ENCODE results near the gene CHD5. TPM values are rescaled to one million over a fixed set of nuclear protein-coding genes. Genes with fewer than 3 reads are reported as not detected.

CHD5 gene
- total RNA-seq, 4 donors from 2014 or later, result 5.5 to 16.9 (median 12.0) TPM

GRCh38 chr1:6100861-6101783, 79.0 kb downstream of the CHD5 start:
- 52% methylated on average over 23 of the region's 23 CpGs for WGBS
- Histone ChIP-seq H3K27me3 (peaks cover 0 to 67% (median 3%) of the 10 kb centered on the region in 4 donors), H3K27ac (replicated peaks in 1 of 4) (no peak overlapping the region), H3K9me3 (no peaks in the 10 kb centered on the region), H3K36me3 (peaks cover 0 to 11% (median 0%) of the 10 kb centered on the region in 4 donors), H3K4me3 (no peak overlapping the region), H3K4me1 (peaks cover 0 to 10% (median 6%) of the 10 kb centered on the region in 4 donors)
- no peak for DNase-seq (ENCODE audit: extremely low spot score)
- TF ChIP-seq POLR2AphosphoS5 (IDR thresholded peaks at IDR 0.05) (no peak), CTCF (IDR thresholded peaks at IDR 0.05) (no peak), EP300 (IDR thresholded peaks at IDR 0.05) (no peak), POLR2A (IDR thresholded peaks at IDR 0.05; ENCODE audit: low read depth) (no peak)
- intact Hi-C loops (cut with DNase I), result no loop called here

GRCh38 chr1:6099787-6100765, 80.0 kb downstream of the CHD5 start:
- 72% methylated on average over 20 of the region's 27 CpGs for WGBS
- intact Hi-C loops (cut with DNase I), result no loop called here
- H3K4me1 ChIP-seq, result peaks cover 0 to 10% (median 6%) of the 10 kb centered on the region in 4 donors
- H3K27ac ChIP-seq (replicated peaks in 1 of 4), result no peak overlapping the region
- DNase-seq (ENCODE audit: extremely low spot score), result no peak
- H3K27me3 ChIP-seq, result peaks cover 0 to 56% (median 3%) of the 10 kb centered on the region in 4 donors
- TF ChIP-seq POLR2A (IDR thresholded peaks at IDR 0.05; ENCODE audit: low read depth), result no peak
- no peaks in the 10 kb centered on the region for H3K9me3 ChIP-seq
- H3K4me3 ChIP-seq, result no peak overlapping the region
- H3K36me3 ChIP-seq, result peaks cover 0 to 12% (median 1%) of the 10 kb centered on the region in 4 donors

DNA sequence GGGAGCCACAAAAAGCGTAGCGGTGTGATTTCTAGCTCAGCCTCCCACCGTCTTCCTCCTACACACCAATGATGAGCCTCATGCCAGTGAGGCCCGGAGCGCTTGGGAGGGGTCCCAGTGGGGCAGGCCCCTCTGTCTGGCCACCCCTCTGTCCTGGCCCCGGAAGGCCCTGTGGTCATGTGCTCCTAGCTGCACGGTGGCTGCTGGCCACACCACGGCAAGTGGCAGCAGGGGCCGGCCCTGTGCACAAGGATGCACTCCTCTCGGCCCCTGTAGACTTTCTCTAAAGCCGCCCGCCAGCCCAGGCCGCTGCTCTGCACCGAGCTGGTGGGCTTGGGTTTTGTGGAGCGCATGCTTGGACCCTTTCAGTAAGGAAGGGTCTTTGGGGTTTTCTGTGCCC, 80.8 kb downstream of the CHD5 start:
- intact Hi-C loops (cut with DNase I), result no loop called here
- H3K36me3 ChIP-seq, result peaks cover 0 to 10% (median 7%) of the 10 kb centered on the region in 4 donors
- no peak for DNase-seq (ENCODE audit: extremely low spot score)
- no peak overlapping the region for H3K27ac ChIP-seq (replicated peaks in 1 of 4)
- no peaks in the 10 kb centered on the region for H3K9me3 ChIP-seq
- peaks cover 0 to 50% (median 3%) of the 10 kb centered on the region in 4 donors for H3K27me3 ChIP-seq
- H3K4me3 ChIP-seq, result no peak overlapping the region
- TF ChIP-seq POLR2A (IDR thresholded peaks at IDR 0.05; ENCODE audit: low read depth), result no peak
- no peak for TF ChIP-seq CTCF (IDR thresholded peaks at IDR 0.05)
- TF ChIP-seq POLR2AphosphoS5 (IDR thresholded peaks at IDR 0.05), result no peak
- no peak for TF ChIP-seq EP300 (IDR thresholded peaks at IDR 0.05)
- 94% methylated on average over 8 of the region's 15 CpGs for WGBS
- H3K4me1 ChIP-seq, result peaks cover 0 to 10% (median 6%) of the 10 kb centered on the region in 4 donors

- no peak for TF ChIP-seq CTCF (IDR thresholded peaks at IDR 0.05)
- peak in 1 of 2 donors; percentile 40 for TF ChIP-seq POLR2AphosphoS5 (IDR thresholded peaks at IDR 0.05)
- Histone ChIP-seq H3K36me3 (peaks cover 0 to 11% (median 7%) of the 10 kb centered on the region in 4 donors), H3K9me3 (no peaks in the 10 kb centered on the region), H3K4me3 (no peak overlapping the region), H3K4me1 (peaks cover 0 to 10% (median 6%) of the 10 kb centered on the region in 4 donors), H3K27me3 (peaks cover 0 to 42% (median 3%) of the 10 kb centered on the region in 4 donors), H3K27ac (replicated peaks in 1 of 4) (no peak overlapping the region)
- DNase-seq (ENCODE audit: extremely low spot score), result no peak
- intact Hi-C loops (cut with DNase I), result no loop called here
- 69% methylated on average over 24 of the region's 24 CpGs for WGBS
Measured at GRCh38 chr1:6098303-6099215, 81.6 kb downstream of the CHD5 start.

Data from esophagus muscularis mucosa (tissue), 4 donors.